SK-N-SH (cell line): ENCODE measurements around the gene APOM. TPM values are rescaled to one million over a fixed set of nuclear protein-coding genes. Genes with fewer than 3 reads are reported as not detected.

Experiments
- CTCF ChIA-PET: fragments of 300-600, 350-600 bp; formaldehyde crosslinking; extraction: SDS; loops from one replicate; lab custom pipeline; 2021; lab: Yijun Ruan, JAX
- POLR2A ChIA-PET: fragments of 350-600 bp; sonication (Branson Sonifier 250); formaldehyde crosslinking; extraction: SDS; loops from one replicate; lab custom pipeline; 2020; ENCODE audit warnings: antibody characterized with exemption, inconsistent platforms; lab: Yijun Ruan, JAX
- DNase-seq: peaks from one replicate; pipeline ENCODE4 v3.0.0; 2012
- H2AFZ ChIP-seq: fragments of 200-600 bp; sonication (generic); 2 replicates; pipeline ENCODE4 v1.8.1; 2016; ENCODE audit warnings: antibody characterized with exemption, mild to moderate bottlenecking, low read depth
- H3F3A ChIP-seq: fragments of 200-600 bp; sonication (generic); replicated peaks from 2 replicates; pipeline ENCODE3; 2016; ENCODE audit warnings: antibody characterized with exemption, mild to moderate bottlenecking; ENCODE audit not compliant: insufficient read depth
- H3K27ac ChIP-seq, 2 experiments: fragments of 200-500 bp in 1 of 2; fragments of 200-600 bp in 1 of 2; sonication (Bioruptor generic) in 1 of 2; sonication (generic), shearing (Covaris generic) in 1 of 2; 2 replicates each; pipeline versions ENCODE4 v1.5.1 to v1.6.1; 2014 to 2016; ENCODE audit warnings: low read depth in 2 of 2, inconsistent platforms in 1 of 2, low read length in 1 of 2, mild to moderate bottlenecking in 1 of 2, mixed read lengths in 1 of 2
- H3K27me3 ChIP-seq: fragments of 200-600 bp; sonication (generic), shearing (Covaris generic); 2 replicates; pipeline ENCODE4 v1.6.1; 2016; ENCODE audit warnings: mixed run types; ENCODE audit not compliant: insufficient read depth
- H3K36me3 ChIP-seq, 2 experiments: fragments of 200-500 bp in 1 of 2; fragments of 200-600 bp in 1 of 2; sonication (Bioruptor generic) in 1 of 2; sonication (generic) in 1 of 2; replicated peaks in 1 of 2; 2 replicates each; pipeline versions ENCODE3 to v1.5.1; 2014 to 2016; ENCODE audit warnings: low read length in 1 of 2, mild to moderate bottlenecking in 1 of 2; ENCODE audit not compliant: insufficient read depth in 2 of 2, control insufficient read depth in 1 of 2
- H3K4me1 ChIP-seq, 2 experiments: fragments of 200-500 bp in 1 of 2; fragments of 200-600 bp in 1 of 2; sonication (Bioruptor generic) in 1 of 2; sonication (generic), shearing (Covaris generic) in 1 of 2; 2 replicates each; pipeline versions ENCODE4 v1.5.1 to v1.6.1; 2014 to 2016; ENCODE audit warnings: low read depth in 1 of 2, low read length in 1 of 2, mixed run types in 1 of 2; ENCODE audit not compliant: insufficient read depth in 2 of 2, control insufficient read depth in 1 of 2
- H3K4me2 ChIP-seq: fragments of 200-600 bp; sonication (generic), shearing (Covaris generic); 2 replicates; pipeline ENCODE4 v1.6.1; 2017; ENCODE audit warnings: mixed run types
- H3K4me3 ChIP-seq, 2 experiments: fragments of 200-500 bp in 1 of 2; fragments of 200-600 bp in 1 of 2; sonication (Bioruptor generic) in 1 of 2; sonication (generic), shearing (Covaris generic) in 1 of 2; 2 replicates each; pipeline versions ENCODE4 v1.5.1 to v1.8.1; 2014 to 2016; ENCODE audit warnings: low read depth in 2 of 2, inconsistent platforms in 1 of 2, low read length in 1 of 2, mild to moderate bottlenecking in 1 of 2, mixed read lengths in 1 of 2, moderate library complexity in 1 of 2
- H3K79me2 ChIP-seq: fragments of 200-600 bp; sonication (generic); 2 replicates; pipeline ENCODE4 v1.8.1; 2017; ENCODE audit warnings: mild to moderate bottlenecking; ENCODE audit not compliant: insufficient read depth
- H3K9ac ChIP-seq: fragments of 200-600 bp; sonication (generic); 2 replicates; pipeline ENCODE4 v1.6.1; 2017; ENCODE audit warnings: mixed run types
- H3K9me2 ChIP-seq: fragments of 200-600 bp; sonication (generic); 2 replicates; pipeline ENCODE4 v1.6.1; 2017; ENCODE audit warnings: mixed run types
- H3K9me3 ChIP-seq: fragments of 200-600 bp; sonication (generic); 2 replicates; pipeline ENCODE4 v1.6.1; 2017; ENCODE audit warnings: mixed run types, mild to moderate bottlenecking, moderate library complexity
- H4K20me1 ChIP-seq: fragments of 200-600 bp; sonication (generic); 2 replicates; pipeline ENCODE4 v1.6.1; 2017; ENCODE audit warnings: mild to moderate bottlenecking, mixed run types; ENCODE audit not compliant: insufficient read depth
- FOSL2 ChIP-seq: IDR thresholded peaks from 2 replicates; pipeline ENCODE4 v1.4.0; 2012; ENCODE audit warnings: low read depth, mild to moderate bottlenecking, moderate library complexity, borderline replicate concordance
- GABPA ChIP-seq: IDR thresholded peaks from 2 replicates; pipeline ENCODE4 v1.4.0; 2012; ENCODE audit warnings: low read depth, mild to moderate bottlenecking
- GATA2 ChIP-seq: sonication (generic); formaldehyde crosslinking; IDR thresholded peaks from 2 replicates; pipeline ENCODE4 v1.5.0; 2020; ENCODE audit warnings: mild to moderate bottlenecking, missing genetic modification reagents
- JUND ChIP-seq: IDR thresholded peaks from 2 replicates; pipeline ENCODE4 v1.4.0; 2012
- MAX ChIP-seq: IDR thresholded peaks from 2 replicates; pipeline ENCODE4 v1.4.0; 2012; ENCODE audit warnings: low read depth
- MXI1 ChIP-seq: IDR thresholded peaks from 2 replicates; pipeline ENCODE4 v1.6.1; 2012; ENCODE audit warnings: mild to moderate bottlenecking, low read depth, low read length, improper control_type of control experiment
- NFIC ChIP-seq: IDR thresholded peaks from 2 replicates; pipeline ENCODE4 v1.4.0; 2012; ENCODE audit warnings: borderline replicate concordance
- NRF1 ChIP-seq: IDR thresholded peaks from 2 replicates; pipeline ENCODE4 v1.6.1; 2012; ENCODE audit warnings: low read depth, mild to moderate bottlenecking, low read length
- RAD21 ChIP-seq: IDR thresholded peaks from 2 replicates; pipeline ENCODE4 v1.6.1; 2012; ENCODE audit warnings: mild to moderate bottlenecking, low read length
- RCOR1 ChIP-seq: fragments of 150-350 bp; IDR thresholded peaks from 2 replicates; pipeline ENCODE4 v1.6.1; 2017; ENCODE audit warnings: antibody characterized with exemption, low read length
- RFX5 ChIP-seq: IDR thresholded peaks from 2 replicates; pipeline ENCODE4 v1.6.1; 2012; ENCODE audit warnings: mild to moderate bottlenecking, improper control_type of control experiment, low read length
- RXRA ChIP-seq: IDR thresholded peaks from 2 replicates; pipeline ENCODE4 v1.4.0; 2012; ENCODE audit warnings: low read depth, mild to moderate bottlenecking, borderline replicate concordance
- SMC3 ChIP-seq: IDR thresholded peaks from 2 replicates; pipeline ENCODE4 v1.6.1; 2012; ENCODE audit warnings: low read depth, low read length, improper control_type of control experiment
- TAF1 ChIP-seq: IDR thresholded peaks from 2 replicates; pipeline ENCODE4 v1.6.1; 2012; ENCODE audit warnings: low read depth, mild to moderate bottlenecking, low read length, moderate library complexity, borderline replicate concordance
- TCF12 ChIP-seq: IDR thresholded peaks from 2 replicates; pipeline ENCODE4 v1.4.0; 2012
- TEAD4 ChIP-seq: IDR thresholded peaks from 2 replicates; pipeline ENCODE4 v1.4.0; 2012; ENCODE audit warnings: mild to moderate bottlenecking, borderline replicate concordance; ENCODE audit not compliant: insufficient read depth
- USF2 ChIP-seq: fragments of 150-350 bp; IDR thresholded peaks from 2 replicates; pipeline ENCODE4 v1.6.1; 2017; ENCODE audit warnings: antibody characterized with exemption, low read length, low read depth, borderline replicate concordance
- YY1 ChIP-seq: IDR thresholded peaks from 2 replicates; pipeline ENCODE4 v1.4.0; 2012; ENCODE audit warnings: low read depth, mild to moderate bottlenecking
- whole genome bisulfite sequencing: methylation state at CpG from one replicate; pipeline ENCODE4 v1.1.6; 2017; ENCODE audit warnings: low lambda C conversion rate; 5-methylcytosine and 5-hydroxymethylcytosine counted together
- polyA plus RNA-seq, 3 experiments: library from polyadenylated mRNA; depleted of rRNA; stranded (reverse); fragments of >200 nt; gene quantifications; 2 replicates each; pipeline ENCODE4 v1.2.3, GENCODE V29; 2012

Gene APOM
- polyA plus RNA-seq, 1 of the 3 experiments (the other 2 are of a cell fraction), result 6.8 TPM

GRCh38 chr6:31661262-31662123 is 5.8 kb downstream of the APOM start:
- WGBS, result 86% methylated on average over 12 of the region's 12 CpGs
- peak overlapping the region; percentile 97 for H3K4me2 ChIP-seq
- peaks cover 14 to 15% of the 10 kb centered on the region in 2 experiments for H3K36me3 ChIP-seq
- CTCF ChIA-PET, result interaction anchor here (0.8 to 2.0 kb wide), 5 partner anchors 10 to 202 kb away, joined by 3 to 9 read pairs (median 6); partner anchors contain the start of gene BAG6
- H3K9me2 ChIP-seq, result no peaks in the 10 kb centered on the region
- peaks cover 22 to 35% of the 10 kb centered on the region in 2 experiments; a peak in 2 of 4 replicates for H3K4me1 ChIP-seq
- H3K79me2 ChIP-seq, result peaks cover 78% of the 10 kb centered on the region
- peak overlapping the region; percentile 86; the same call in 1 of the 2 replicates for H3K9ac ChIP-seq
- no peak overlapping the region for H2AFZ ChIP-seq
- H3K4me3 ChIP-seq, result peak overlapping the region in 1 of 2 experiments; percentile 85; a peak in 2 of 4 replicates
- no peaks in the 10 kb centered on the region for H3K9me3 ChIP-seq
- H3K27me3 ChIP-seq, result no peaks in the 10 kb centered on the region
- H3K27ac ChIP-seq, result peak overlapping the region; percentile 67 to 82; a peak in 3 of 4 replicates
- TF ChIP-seq FOSL2 (no peak), MAX (no peak), RAD21 (no peak), USF2 (no peak), YY1 (no peak), SMC3 (no peak), TCF12 (no peak), TAF1 (no peak), RFX5 (no peak), NFIC (no peak), MXI1 (no peak), TEAD4 (no peak), NRF1 (no peak), GABPA (no peak), RCOR1 (no peak), JUND (no peak), RXRA (no peak), GATA2 (CRISPR knock-in tag) (no peak)
- TF ChIP-seq, all 33 proteins: peak for 0
- no peak for DNase-seq
- Histone ChIP-seq H3F3A (peaks cover 27% of the 10 kb centered on the region), H4K20me1 (peaks cover 8% of the 10 kb centered on the region; the same call in 1 of the 2 replicates)
- POLR2A ChIA-PET, result interaction anchor here (0.5 to 2.3 kb wide), 7 partner anchors 10 to 174 kb away, joined by 3 to 16 read pairs (median 4); partner anchors contain the start of genes ABHD16A and BAG6
